ENCODE data around the gene POGK. TPM values are rescaled to one million over a fixed set of nuclear protein-coding genes. Genes with fewer than 3 reads are reported as not detected.

The POGK gene
- total RNA-seq, 2 experiments from 2014 or later, result 16.1 to 17.6 TPM

DNA sequence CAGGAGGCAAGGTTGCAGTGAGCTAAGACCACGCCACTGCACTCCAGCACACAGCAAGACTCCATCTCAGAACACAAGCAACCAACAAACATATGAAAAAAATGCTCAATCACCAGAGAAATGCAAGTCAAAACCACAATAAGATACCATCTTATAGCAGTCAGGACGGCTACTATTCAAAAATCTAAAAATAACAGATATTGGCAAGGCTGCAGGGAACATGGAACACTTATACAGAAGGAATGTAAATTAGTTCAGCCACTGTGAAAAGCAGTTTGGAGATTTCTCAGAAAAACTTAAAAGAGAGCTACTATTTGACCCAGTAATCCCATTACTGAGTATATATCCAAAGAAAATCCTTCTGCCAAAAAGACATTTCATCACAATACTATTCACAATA is 27.6 kb upstream of the POGK start:
- H3K9me3 ChIP-seq (ENCODE audit: control insufficient read depth in 1 of 2, insufficient read depth in 1 of 2, low read length in 2 of 2), result peaks cover 0 to 7% of the 10 kb centered on the region in 2 experiments
- ChIA-PET CTCF (no interaction called here), POLR2A (no interaction called here)
- Mint-ChIP-seq H3K36me3 (ENCODE audit: low read depth) (no peaks in the 10 kb centered on the region), H3K27me3 (peaks cover 18% of the 10 kb centered on the region), H3K4me1 (ENCODE audit: low read depth) (no peaks in the 10 kb centered on the region), H3K4me3 (no peak overlapping the region), H3K9me3 (no peaks in the 10 kb centered on the region), H3K27ac (no peak overlapping the region)
- no peak overlapping the region for H3K4me3 ChIP-seq (ENCODE audit: low read length)
- DNase-seq (no peak), ATAC-seq (ENCODE audit: poor library complexity) (no peak)
- peaks cover 0 to 7% of the 10 kb centered on the region in 2 experiments for H3K27me3 ChIP-seq (ENCODE audit: control insufficient read depth in 1 of 2, insufficient read depth in 2 of 2, low read length in 2 of 2)
- no peaks in the 10 kb centered on the region for H3K36me3 ChIP-seq (ENCODE audit: insufficient read depth, low read length)
- H3K27ac ChIP-seq (ENCODE audit: low read depth in 1 of 2, low read length in 2 of 2), result no peak overlapping the region
- TF ChIP-seq, protein P1, sequence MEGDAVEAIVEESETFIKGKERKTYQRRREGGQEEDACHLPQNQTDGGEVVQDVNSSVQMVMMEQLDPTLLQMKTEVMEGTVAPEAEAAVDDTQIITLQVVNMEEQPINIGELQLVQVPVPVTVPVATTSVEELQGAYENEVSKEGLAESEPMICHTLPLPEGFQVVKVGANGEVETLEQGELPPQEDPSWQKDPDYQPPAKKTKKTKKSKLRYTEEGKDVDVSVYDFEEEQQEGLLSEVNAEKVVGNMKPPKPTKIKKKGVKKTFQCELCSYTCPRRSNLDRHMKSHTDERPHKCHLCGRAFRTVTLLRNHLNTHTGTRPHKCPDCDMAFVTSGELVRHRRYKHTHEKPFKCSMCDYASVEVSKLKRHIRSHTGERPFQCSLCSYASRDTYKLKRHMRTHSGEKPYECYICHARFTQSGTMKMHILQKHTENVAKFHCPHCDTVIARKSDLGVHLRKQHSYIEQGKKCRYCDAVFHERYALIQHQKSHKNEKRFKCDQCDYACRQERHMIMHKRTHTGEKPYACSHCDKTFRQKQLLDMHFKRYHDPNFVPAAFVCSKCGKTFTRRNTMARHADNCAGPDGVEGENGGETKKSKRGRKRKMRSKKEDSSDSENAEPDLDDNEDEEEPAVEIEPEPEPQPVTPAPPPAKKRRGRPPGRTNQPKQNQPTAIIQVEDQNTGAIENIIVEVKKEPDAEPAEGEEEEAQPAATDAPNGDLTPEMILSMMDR (IDR thresholded peaks at IDR 0.05), result no peak
- no peaks in the 10 kb centered on the region for H3K4me1 ChIP-seq (ENCODE audit: insufficient read depth, low read length)
- intact Hi-C loops (cut with DNase I, micrococcal nuclease), result no loop called here

DNA sequence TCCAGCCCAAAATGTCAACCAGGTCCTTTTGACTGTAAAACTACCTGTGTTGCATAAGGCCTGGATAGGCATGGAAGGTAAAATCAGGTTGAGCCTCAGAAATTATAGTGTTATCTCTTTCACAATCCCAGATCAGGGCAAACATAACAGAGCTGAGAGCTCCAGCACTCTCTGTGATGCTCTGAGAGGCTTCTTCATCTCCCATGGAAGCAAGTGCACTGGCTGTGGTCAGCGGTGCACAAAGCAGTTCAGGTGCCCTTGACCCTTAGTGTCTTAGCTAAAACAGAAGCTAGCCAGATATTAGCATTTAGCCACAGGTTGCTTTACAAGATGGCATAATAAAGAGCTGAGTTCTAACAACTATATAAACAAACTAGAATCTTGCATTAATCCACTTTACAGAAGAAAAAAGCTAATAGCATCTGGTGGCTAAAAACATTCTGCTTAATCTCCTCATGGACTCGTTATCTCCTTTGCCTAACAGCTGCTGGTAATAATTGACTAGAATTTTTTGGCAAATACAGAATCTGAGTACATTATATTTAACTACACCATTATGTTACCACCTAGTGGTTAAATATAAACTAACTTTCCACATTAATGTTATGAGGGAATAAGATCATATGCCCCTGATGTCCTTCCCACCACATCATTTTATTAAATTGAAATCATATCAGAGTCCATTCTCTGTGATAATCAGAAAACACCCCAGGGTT is 25.6 kb upstream of the POGK start:
- H3K36me3 ChIP-seq (ENCODE audit: insufficient read depth, low read length), result no peaks in the 10 kb centered on the region

DNA sequence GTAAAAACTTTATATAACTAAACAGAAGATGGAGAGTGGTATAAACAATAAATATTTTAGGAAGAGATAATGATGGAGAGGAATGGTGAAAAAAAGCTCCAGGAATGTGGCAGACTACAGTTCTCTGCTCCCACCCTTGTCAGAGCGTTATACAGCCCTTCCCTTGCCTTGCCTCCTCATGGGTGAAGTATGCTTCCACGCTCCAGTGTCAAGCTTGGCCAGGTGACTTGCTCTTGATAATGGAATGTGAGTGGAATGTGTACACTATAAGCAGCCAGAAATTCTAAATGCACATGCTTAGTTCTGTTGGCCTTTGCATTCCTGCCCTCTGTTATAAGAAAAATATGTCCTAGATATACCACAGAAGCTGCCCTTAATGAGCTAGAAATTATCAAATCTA is 24.7 kb upstream of the POGK start:
- Mint-ChIP-seq H3K36me3 (ENCODE audit: low read depth) (no peaks in the 10 kb centered on the region), H3K27me3 (peaks cover 32% of the 10 kb centered on the region), H3K9me3 (no peaks in the 10 kb centered on the region), H3K4me1 (ENCODE audit: low read depth) (no peaks in the 10 kb centered on the region), H3K4me3 (no peak overlapping the region), H3K27ac (no peak overlapping the region)
- no peak overlapping the region for H3K4me3 ChIP-seq (ENCODE audit: low read length)
- intact Hi-C loops (cut with DNase I, micrococcal nuclease), result no loop called here
- H3K9me3 ChIP-seq (ENCODE audit: control insufficient read depth in 1 of 2, insufficient read depth in 1 of 2, low read length in 2 of 2), result peaks cover 0 to 12% of the 10 kb centered on the region in 2 experiments
- ATAC-seq (ENCODE audit: poor library complexity) (no peak), DNase-seq (no peak)
- H3K27ac ChIP-seq (ENCODE audit: low read depth in 1 of 2, low read length in 2 of 2), result no peak overlapping the region
- no peaks in the 10 kb centered on the region for H3K36me3 ChIP-seq (ENCODE audit: insufficient read depth, low read length)
- ChIA-PET CTCF (no interaction called here), POLR2A (interaction anchor here (1.3 kb wide), 1 partner anchor 25 kb away, joined by 3 read pairs; the partner anchor contains the start of gene POGK)
- TF ChIP-seq, protein P1 (IDR thresholded peaks at IDR 0.05), result no peak
- H3K27me3 ChIP-seq (ENCODE audit: control insufficient read depth in 1 of 2, insufficient read depth in 2 of 2, low read length in 2 of 2), result peaks cover 0 to 7% of the 10 kb centered on the region in 2 experiments
- H3K4me1 ChIP-seq (ENCODE audit: insufficient read depth, low read length), result no peaks in the 10 kb centered on the region

More for the DNA sequence above, 25.6 kb upstream of the POGK start:
- Histone ChIP-seq H3K27me3 (ENCODE audit: control insufficient read depth in 1 of 2, insufficient read depth in 2 of 2, low read length in 2 of 2) (peaks cover 0 to 7% of the 10 kb centered on the region in 2 experiments), H3K4me3 (ENCODE audit: low read length) (no peak overlapping the region), H3K4me1 (ENCODE audit: insufficient read depth, low read length) (no peaks in the 10 kb centered on the region), H3K27ac (ENCODE audit: low read depth in 1 of 2, low read length in 2 of 2) (no peak overlapping the region), H3K9me3 (ENCODE audit: control insufficient read depth in 1 of 2, insufficient read depth in 1 of 2, low read length in 2 of 2) (peaks cover 0 to 11% of the 10 kb centered on the region in 2 experiments)
- POLR2A ChIA-PET, result interaction anchor here (0.6 to 1.3 kb wide), 2 partner anchors 16 to 26 kb away, joined by 3 read pairs; partner anchors contain the start of gene POGK
- Mint-ChIP-seq H3K27me3 (peaks cover 32% of the 10 kb centered on the region), H3K4me1 (ENCODE audit: low read depth) (no peaks in the 10 kb centered on the region), H3K27ac (no peak overlapping the region), H3K4me3 (no peak overlapping the region), H3K9me3 (no peaks in the 10 kb centered on the region), H3K36me3 (ENCODE audit: low read depth) (no peaks in the 10 kb centered on the region)
- CTCF ChIA-PET, result no interaction called here
- ATAC-seq (ENCODE audit: poor library complexity), result no peak
- intact Hi-C loops (cut with DNase I, micrococcal nuclease), result no loop called here
- no peak for DNase-seq
- TF ChIP-seq, protein P1 (IDR thresholded peaks at IDR 0.05), result no peak

Measured in CD4-positive, alpha-beta T cell (primary cell).